Heart left ventricle (tissue), 13 donors: ENCODE measurements around the gene PCNP.

Experiments
- POLR2A ChIP-seq, 2 donors: fragments of 450-650 bp; IDR thresholded peaks; one replicate each; pipeline ENCODE4 v1.6.1; 2017; ENCODE audit warnings: antibody characterized with exemption in 2 of 2, mild to moderate bottlenecking in 2 of 2, moderate library complexity in 2 of 2
- TF ChIP-seq, protein P1 (sequence below), 12 donors: fragments of 200-600 bp; sonication (generic) in 4 of 12; IDR thresholded peaks; one replicate each; pipeline versions ENCODE4 v1.5.0 to v1.8.0; 2018 to 2022; ENCODE audit warnings: antibody characterized with exemption in 12 of 12, mild to moderate bottlenecking in 5 of 12
- donor health status: ischemic (EF 13 %, LVEDD 7.1; RV severe dilation, severe dysfunction).
- donor health status: DM: no; HTN: yes; CAD: no.
- donor health status: DM: no; HTN: no; CAD: no.
- donor health status: ischemic (EF 25% LVEDD 6.9; RV normal size, moderate dysfunction).
- donor health status: ischemic (EF 25% LVEDD 5.7; RV mildly dilated, moderate dysfunction).
- donor health status: ischemic (EF 35%, LVEDD 5.7; RV mildly dilated, moderate dysfunction).
- donor health status: nonischemic (EF 11% LVEDD 7.7; RV severe dilation, severe dysfunction).
- donor health status: DM: yes; HTN: yes; CAD: no.
- donor health status: PGD.
- donor health status: ischemic (EF 29% LVEDD 5.4; RV normal size, mild dysfunction).
- donor health status: nonischemic (EF 23%, LVEDD 6.1; RV moderate dilation, normal function).

DNA sequence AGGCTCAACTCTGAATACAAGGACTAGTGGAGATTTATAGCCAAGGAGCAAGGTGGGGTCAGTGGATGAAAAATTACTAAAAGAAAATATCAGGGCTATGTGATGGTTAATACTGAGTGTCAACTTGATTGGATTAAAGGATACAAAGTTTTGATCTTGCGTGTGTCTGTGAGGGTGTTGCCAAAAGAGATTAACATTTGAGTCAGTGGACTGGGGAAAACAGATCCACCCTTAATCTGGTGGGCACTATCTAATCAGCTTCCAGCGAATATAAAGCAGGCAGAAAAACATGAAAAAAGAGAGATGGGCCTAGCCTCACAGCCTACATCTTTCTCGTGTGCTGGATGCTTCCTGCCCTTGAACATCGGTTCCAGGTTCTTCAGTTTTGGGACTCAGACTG, 46.5 kb upstream of the PCNP start:
- TF ChIP-seq, protein P1, sequence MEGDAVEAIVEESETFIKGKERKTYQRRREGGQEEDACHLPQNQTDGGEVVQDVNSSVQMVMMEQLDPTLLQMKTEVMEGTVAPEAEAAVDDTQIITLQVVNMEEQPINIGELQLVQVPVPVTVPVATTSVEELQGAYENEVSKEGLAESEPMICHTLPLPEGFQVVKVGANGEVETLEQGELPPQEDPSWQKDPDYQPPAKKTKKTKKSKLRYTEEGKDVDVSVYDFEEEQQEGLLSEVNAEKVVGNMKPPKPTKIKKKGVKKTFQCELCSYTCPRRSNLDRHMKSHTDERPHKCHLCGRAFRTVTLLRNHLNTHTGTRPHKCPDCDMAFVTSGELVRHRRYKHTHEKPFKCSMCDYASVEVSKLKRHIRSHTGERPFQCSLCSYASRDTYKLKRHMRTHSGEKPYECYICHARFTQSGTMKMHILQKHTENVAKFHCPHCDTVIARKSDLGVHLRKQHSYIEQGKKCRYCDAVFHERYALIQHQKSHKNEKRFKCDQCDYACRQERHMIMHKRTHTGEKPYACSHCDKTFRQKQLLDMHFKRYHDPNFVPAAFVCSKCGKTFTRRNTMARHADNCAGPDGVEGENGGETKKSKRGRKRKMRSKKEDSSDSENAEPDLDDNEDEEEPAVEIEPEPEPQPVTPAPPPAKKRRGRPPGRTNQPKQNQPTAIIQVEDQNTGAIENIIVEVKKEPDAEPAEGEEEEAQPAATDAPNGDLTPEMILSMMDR (IDR thresholded peaks at IDR 0.05): no peak
- no peak for TF ChIP-seq POLR2A (IDR thresholded peaks at IDR 0.05)
